ENCODE results near the gene TCF25.

TCF25 gene

DNA sequence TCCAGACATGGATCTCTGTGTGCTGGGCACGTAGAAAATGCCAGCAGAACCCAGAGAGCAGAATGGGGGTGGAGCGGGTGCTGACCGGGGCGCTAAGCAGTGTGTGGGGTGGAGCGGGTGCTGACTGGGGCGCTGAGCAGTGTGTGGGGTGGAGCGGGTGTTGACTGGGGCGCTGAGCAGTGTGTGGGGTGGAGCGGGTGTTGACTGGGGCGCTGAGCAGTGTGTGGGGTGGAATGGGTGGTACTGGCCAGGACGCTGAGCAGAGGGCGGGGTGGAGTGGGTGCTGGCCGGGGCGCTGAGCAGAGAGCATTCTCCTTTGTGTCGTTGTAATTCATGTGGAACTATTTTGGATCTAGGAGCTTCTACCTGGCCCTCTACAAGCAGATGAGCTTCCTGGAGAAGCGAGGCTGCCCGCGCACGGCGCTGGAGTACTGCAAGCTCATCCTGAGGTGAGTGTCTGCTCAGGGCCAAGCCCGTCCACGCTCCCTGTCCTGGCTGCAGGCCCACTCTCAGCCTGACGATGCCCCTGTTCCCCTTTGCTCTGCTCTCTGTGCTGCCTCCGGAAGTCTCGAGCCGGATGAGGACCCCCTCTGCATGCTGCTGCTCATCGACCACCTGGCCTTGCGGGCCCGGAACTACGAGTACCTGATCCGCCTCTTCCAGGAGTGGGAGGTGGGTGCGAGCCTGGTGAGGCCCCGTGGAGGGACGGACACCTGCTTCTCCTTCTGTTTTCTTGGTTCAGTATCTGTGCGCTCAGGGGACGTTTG, 25.0 kb downstream of the TCF25 start:
- peaks cover 3% of the 10 kb centered on the region; the same call in 1 of the 2 replicates for H3K36me3 ChIP-seq (ENCODE audit: low read length)
- H3K9me2 ChIP-seq (replicated peaks; ENCODE audit: insufficient read depth, low read length): no peaks in the 10 kb centered on the region
- no peaks in the 10 kb centered on the region for H3K9me3 ChIP-seq (ENCODE audit: insufficient read depth, low read length)
- H3K79me2 ChIP-seq (ENCODE audit: insufficient read depth, low read length): 0 out of 2 replicates have a peak, but pooled peaks cover 3% of the 10 kb centered on the region
- no peaks in the 10 kb centered on the region for H4K20me1 ChIP-seq (ENCODE audit: low read depth, low read length)
- no peaks in the 10 kb centered on the region for H3F3A ChIP-seq (ENCODE audit: insufficient read depth)
- no peak overlapping the region for H3K4me3 ChIP-seq (ENCODE audit: insufficient read depth, low read length, poor library complexity, severe bottlenecking)
- no peak overlapping the region for H3K9ac ChIP-seq (ENCODE audit: low read length)
- no peak overlapping the region for H3K4me2 ChIP-seq (ENCODE audit: low read depth, low read length, poor library complexity, severe bottlenecking)
- TF ChIP-seq EZH2phosphoT487 (conservative IDR thresholded peaks at IDR 0.05; ENCODE audit: low read length): no peak
- TF ChIP-seq, protein P1, sequence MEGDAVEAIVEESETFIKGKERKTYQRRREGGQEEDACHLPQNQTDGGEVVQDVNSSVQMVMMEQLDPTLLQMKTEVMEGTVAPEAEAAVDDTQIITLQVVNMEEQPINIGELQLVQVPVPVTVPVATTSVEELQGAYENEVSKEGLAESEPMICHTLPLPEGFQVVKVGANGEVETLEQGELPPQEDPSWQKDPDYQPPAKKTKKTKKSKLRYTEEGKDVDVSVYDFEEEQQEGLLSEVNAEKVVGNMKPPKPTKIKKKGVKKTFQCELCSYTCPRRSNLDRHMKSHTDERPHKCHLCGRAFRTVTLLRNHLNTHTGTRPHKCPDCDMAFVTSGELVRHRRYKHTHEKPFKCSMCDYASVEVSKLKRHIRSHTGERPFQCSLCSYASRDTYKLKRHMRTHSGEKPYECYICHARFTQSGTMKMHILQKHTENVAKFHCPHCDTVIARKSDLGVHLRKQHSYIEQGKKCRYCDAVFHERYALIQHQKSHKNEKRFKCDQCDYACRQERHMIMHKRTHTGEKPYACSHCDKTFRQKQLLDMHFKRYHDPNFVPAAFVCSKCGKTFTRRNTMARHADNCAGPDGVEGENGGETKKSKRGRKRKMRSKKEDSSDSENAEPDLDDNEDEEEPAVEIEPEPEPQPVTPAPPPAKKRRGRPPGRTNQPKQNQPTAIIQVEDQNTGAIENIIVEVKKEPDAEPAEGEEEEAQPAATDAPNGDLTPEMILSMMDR (IDR thresholded peaks at IDR 0.05; ENCODE audit: insufficient read depth, low read length, poor library complexity, severe bottlenecking): no peak
- no peak overlapping the region for H3K27ac ChIP-seq (ENCODE audit: low read depth, low read length)
- H2AFZ ChIP-seq (ENCODE audit: low read depth, low read length, severe bottlenecking): no peak overlapping the region
- no peaks in the 10 kb centered on the region for H3K27me3 ChIP-seq (ENCODE audit: low read length)

DNA sequence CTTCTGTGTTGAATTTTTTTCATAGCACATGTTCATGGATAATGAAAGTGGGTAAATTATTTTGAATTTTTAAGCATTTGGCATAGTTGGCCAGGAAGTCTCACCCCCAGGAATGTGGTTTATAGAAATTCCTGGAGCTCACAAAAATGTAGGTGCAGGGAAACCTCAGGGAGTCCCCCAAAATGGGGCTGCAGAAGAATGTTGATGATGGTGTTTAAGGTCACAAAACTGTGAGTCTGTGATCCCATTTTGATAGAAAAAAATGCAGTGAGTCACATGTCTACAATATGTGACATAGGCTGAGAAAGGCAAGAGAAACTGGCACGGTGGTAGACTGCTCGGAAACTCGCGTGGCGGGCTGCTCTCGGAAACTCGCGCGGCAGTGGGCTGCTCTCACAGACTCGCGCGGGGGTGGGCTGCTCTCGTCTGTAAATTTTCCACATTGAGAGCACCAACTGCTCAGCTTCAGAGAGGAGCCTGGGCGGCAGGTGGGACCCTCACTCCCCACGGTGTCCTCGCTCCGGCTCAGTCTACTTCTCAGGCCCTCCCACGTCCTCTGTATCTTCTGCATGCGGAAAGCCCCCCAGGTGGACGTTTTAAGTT, 26.6 kb downstream of the TCF25 start:
- no peaks in the 10 kb centered on the region for H3K9me2 ChIP-seq (replicated peaks; ENCODE audit: insufficient read depth, low read length)
- peaks cover 3% of the 10 kb centered on the region; the same call in 1 of the 2 replicates for H3K36me3 ChIP-seq (ENCODE audit: low read length)
- H3K4me2 ChIP-seq (ENCODE audit: low read depth, low read length, poor library complexity, severe bottlenecking): no peak overlapping the region
- no peak overlapping the region for H3K27ac ChIP-seq (ENCODE audit: low read depth, low read length)
- 0 out of 2 replicates have a peak, but pooled peaks cover 3% of the 10 kb centered on the region for H3K79me2 ChIP-seq (ENCODE audit: insufficient read depth, low read length)
- no peaks in the 10 kb centered on the region for H3K27me3 ChIP-seq (ENCODE audit: low read length)
- no peaks in the 10 kb centered on the region for H4K20me1 ChIP-seq (ENCODE audit: low read depth, low read length)
- no peaks in the 10 kb centered on the region for H3K9me3 ChIP-seq (ENCODE audit: insufficient read depth, low read length)
- no peak overlapping the region for H2AFZ ChIP-seq (ENCODE audit: low read depth, low read length, severe bottlenecking)
- no peak for TF ChIP-seq EZH2phosphoT487 (conservative IDR thresholded peaks at IDR 0.05; ENCODE audit: low read length)
- TF ChIP-seq, protein P1 (IDR thresholded peaks at IDR 0.05; ENCODE audit: insufficient read depth, low read length, poor library complexity, severe bottlenecking): no peak
- H3K9ac ChIP-seq (ENCODE audit: low read length): no peak overlapping the region
- H3K4me3 ChIP-seq (ENCODE audit: insufficient read depth, low read length, poor library complexity, severe bottlenecking): no peak overlapping the region
- no peaks in the 10 kb centered on the region for H3F3A ChIP-seq (ENCODE audit: insufficient read depth)

DNA sequence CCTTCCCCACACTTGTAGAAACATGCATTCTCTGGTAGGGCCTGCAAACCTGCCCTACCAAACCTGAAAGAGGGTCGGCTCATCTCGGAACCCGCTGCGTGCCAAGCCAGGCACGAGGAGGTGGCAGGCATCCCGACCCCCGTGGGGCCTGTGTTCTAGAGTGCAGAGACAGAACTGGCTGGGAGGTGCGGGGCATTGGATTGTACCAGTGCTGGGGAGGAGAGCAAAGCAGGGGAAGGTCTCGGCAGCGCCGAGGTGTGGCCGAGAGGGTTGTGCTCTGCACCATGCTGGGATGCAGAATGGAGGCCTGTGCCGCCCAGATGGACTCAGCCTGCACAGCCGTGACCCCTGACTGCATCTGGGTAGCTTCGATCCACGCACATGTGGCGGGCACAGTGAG, 27.5 kb downstream of the TCF25 start:
- Histone ChIP-seq H2AFZ (ENCODE audit: low read depth, low read length, severe bottlenecking) (no peak overlapping the region), H3K79me2 (ENCODE audit: insufficient read depth, low read length) (no peaks in the 10 kb centered on the region), H3K4me3 (ENCODE audit: insufficient read depth, low read length, poor library complexity, severe bottlenecking) (no peak overlapping the region), H3K27me3 (ENCODE audit: low read length) (no peaks in the 10 kb centered on the region), H4K20me1 (ENCODE audit: low read depth, low read length) (no peaks in the 10 kb centered on the region), H3K27ac (ENCODE audit: low read depth, low read length) (no peak overlapping the region), H3K36me3 (ENCODE audit: low read length) (peaks cover 3% of the 10 kb centered on the region; the same call in 1 of the 2 replicates), H3F3A (ENCODE audit: insufficient read depth) (no peaks in the 10 kb centered on the region), H3K9me3 (ENCODE audit: insufficient read depth, low read length) (no peaks in the 10 kb centered on the region), H3K9ac (ENCODE audit: low read length) (no peak overlapping the region), H3K9me2 (replicated peaks; ENCODE audit: insufficient read depth, low read length) (no peaks in the 10 kb centered on the region), H3K4me2 (ENCODE audit: low read depth, low read length, poor library complexity, severe bottlenecking) (no peak overlapping the region)
- TF ChIP-seq, protein P1 (IDR thresholded peaks at IDR 0.05; ENCODE audit: insufficient read depth, low read length, poor library complexity, severe bottlenecking): no peak
- TF ChIP-seq EZH2phosphoT487 (conservative IDR thresholded peaks at IDR 0.05; ENCODE audit: low read length): no peak

All from SU-DHL-6 (cell line).